Measurements from ENCODE around the gene ANKFN1. TPM values are rescaled to one million over a fixed set of nuclear protein-coding genes. Genes with fewer than 3 reads are reported as not detected.

Gene ANKFN1
- total RNA-seq, 6 experiments from 2014 or later = 0.07 to 0.81 (median 0.45) TPM

DNA sequence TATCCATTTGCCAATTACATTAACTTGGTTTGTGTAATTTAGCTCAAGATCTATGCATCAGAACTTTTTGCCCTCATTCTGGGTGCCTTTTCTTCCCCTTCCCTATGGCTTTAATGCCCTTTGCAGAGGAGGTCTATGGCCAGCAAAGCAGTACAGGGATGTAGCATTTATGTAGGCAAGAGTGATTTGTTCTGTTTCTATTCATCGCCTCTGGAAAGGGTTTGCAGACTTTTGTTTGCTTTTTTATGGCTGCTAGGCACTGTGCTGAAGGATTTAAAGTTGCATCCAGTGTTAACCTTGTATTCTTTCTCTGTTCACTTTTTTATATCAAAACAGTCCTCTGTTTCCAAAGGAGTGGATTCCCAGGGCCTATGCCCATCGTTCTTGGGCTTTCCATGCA, 78.0 kb downstream of the ANKFN1 start:
- peaks cover 9% of the 10 kb centered on the region for H3K9me3 Mint-ChIP-seq
- no peaks in the 10 kb centered on the region for H3K27me3 Mint-ChIP-seq (ENCODE audit: insufficient read depth)
- H3K36me3 Mint-ChIP-seq (ENCODE audit: low read depth) = peaks cover 5% of the 10 kb centered on the region; the same call in 1 of the 2 replicates
- H3K27ac Mint-ChIP-seq = peak overlapping the region; percentile 71; the same call in 1 of the 2 replicates
- TF ChIP-seq, protein P1, sequence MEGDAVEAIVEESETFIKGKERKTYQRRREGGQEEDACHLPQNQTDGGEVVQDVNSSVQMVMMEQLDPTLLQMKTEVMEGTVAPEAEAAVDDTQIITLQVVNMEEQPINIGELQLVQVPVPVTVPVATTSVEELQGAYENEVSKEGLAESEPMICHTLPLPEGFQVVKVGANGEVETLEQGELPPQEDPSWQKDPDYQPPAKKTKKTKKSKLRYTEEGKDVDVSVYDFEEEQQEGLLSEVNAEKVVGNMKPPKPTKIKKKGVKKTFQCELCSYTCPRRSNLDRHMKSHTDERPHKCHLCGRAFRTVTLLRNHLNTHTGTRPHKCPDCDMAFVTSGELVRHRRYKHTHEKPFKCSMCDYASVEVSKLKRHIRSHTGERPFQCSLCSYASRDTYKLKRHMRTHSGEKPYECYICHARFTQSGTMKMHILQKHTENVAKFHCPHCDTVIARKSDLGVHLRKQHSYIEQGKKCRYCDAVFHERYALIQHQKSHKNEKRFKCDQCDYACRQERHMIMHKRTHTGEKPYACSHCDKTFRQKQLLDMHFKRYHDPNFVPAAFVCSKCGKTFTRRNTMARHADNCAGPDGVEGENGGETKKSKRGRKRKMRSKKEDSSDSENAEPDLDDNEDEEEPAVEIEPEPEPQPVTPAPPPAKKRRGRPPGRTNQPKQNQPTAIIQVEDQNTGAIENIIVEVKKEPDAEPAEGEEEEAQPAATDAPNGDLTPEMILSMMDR (IDR thresholded peaks at IDR 0.05) = no peak
- H3K4me1 Mint-ChIP-seq (ENCODE audit: low read depth) = peaks cover 34% of the 10 kb centered on the region
- no peak for DNase-seq
- peak overlapping the region; percentile 76; the same call in 1 of the 2 replicates for H3K4me3 Mint-ChIP-seq

DNA sequence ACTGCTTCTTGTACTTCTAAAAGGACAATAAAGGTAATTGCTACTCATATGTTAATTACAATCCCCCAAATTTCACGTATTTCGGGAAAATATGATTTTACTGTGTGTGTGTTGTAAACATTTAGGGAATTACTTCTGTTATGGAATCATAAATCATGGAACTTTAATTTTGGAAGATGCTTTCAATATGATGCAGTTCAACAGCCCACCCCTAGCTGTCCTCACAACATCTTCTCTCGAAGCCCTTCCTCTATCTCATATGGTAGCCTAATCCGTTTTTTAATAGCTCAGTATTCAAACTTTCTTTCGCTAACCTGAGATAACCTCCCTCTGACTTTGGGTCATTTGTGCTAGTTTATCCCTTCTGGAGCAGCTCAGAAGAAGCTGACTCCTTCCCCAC, 78.4 kb downstream of the ANKFN1 start:
- peaks cover 5% of the 10 kb centered on the region; the same call in 1 of the 2 replicates for H3K36me3 Mint-ChIP-seq (ENCODE audit: low read depth)
- TF ChIP-seq, protein P1 (IDR thresholded peaks at IDR 0.05) = peak; percentile 47
- no peaks in the 10 kb centered on the region for H3K27me3 Mint-ChIP-seq (ENCODE audit: insufficient read depth)
- no peak overlapping the region for H3K4me3 Mint-ChIP-seq
- no peak for DNase-seq
- peaks cover 34% of the 10 kb centered on the region for H3K4me1 Mint-ChIP-seq (ENCODE audit: low read depth)
- peaks cover 9% of the 10 kb centered on the region for H3K9me3 Mint-ChIP-seq
- H3K27ac Mint-ChIP-seq = no peak overlapping the region

DNA sequence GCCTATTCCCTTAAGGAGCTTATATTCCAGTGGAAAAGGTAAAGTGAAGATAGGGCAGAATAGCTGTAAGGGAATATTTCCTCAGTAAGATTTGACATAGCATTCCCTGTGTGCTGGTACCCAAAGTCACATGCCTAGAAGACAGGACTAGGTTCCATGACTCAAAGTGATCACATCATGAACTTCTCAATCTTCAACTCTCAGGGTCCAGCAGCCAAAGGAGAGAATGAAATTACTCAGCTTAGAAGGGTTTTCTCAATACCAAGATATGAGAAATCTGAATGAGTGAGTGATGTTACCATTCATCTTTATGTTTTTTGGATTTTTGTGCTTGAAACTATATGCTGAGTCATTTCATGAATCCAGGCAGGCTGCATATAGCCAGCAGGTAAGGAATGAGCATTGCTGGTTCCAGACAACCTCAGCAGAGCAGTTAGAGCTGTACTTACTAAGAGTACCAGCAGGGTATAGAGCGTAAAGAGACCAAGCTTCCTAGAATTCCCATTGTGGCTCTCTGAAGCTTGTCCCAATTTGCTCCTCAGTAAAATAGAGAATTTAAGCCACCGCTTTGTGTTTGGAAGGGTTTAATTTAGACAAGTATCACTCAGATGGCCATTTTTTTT, 91.1 kb downstream of the ANKFN1 start:
- Mint-ChIP-seq H3K4me1 (ENCODE audit: low read depth) (peaks cover 21% of the 10 kb centered on the region), H3K27me3 (ENCODE audit: insufficient read depth) (no peaks in the 10 kb centered on the region; the same call in 1 of the 2 replicates), H3K9me3 (no peaks in the 10 kb centered on the region), H3K36me3 (ENCODE audit: low read depth) (no peaks in the 10 kb centered on the region), H3K4me3 (no peak overlapping the region), H3K27ac (no peak overlapping the region)
- no peak for DNase-seq
- TF ChIP-seq, protein P1 (IDR thresholded peaks at IDR 0.05) = no peak

DNA sequence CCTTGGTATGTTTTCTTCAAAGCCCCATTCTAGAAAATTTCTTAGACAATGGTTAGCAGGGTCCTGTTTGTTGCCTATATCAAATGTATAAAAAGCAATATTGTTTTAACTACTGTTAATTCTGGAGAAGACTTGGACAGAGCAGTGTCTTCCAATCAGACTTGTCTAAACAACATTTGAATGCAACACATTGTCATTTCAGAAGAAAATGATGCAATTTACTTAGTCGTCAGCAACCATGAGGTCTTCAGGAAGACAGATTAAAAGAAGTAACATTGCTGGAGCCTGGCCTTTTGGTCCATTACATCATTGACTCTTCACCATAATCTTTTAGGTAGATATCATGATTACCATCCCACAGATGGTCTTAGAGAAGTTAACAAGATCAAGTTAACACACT, 94.5 kb downstream of the ANKFN1 start:
- no peaks in the 10 kb centered on the region for H3K36me3 Mint-ChIP-seq (ENCODE audit: low read depth)
- H3K27me3 Mint-ChIP-seq (ENCODE audit: insufficient read depth) = no peaks in the 10 kb centered on the region; the same call in 1 of the 2 replicates
- no peak for DNase-seq
- H3K4me3 Mint-ChIP-seq = no peak overlapping the region
- TF ChIP-seq, protein P1 (IDR thresholded peaks at IDR 0.05) = no peak
- no peak overlapping the region for H3K27ac Mint-ChIP-seq
- H3K4me1 Mint-ChIP-seq (ENCODE audit: low read depth) = peaks cover 21% of the 10 kb centered on the region
- no peaks in the 10 kb centered on the region for H3K9me3 Mint-ChIP-seq

DNA sequence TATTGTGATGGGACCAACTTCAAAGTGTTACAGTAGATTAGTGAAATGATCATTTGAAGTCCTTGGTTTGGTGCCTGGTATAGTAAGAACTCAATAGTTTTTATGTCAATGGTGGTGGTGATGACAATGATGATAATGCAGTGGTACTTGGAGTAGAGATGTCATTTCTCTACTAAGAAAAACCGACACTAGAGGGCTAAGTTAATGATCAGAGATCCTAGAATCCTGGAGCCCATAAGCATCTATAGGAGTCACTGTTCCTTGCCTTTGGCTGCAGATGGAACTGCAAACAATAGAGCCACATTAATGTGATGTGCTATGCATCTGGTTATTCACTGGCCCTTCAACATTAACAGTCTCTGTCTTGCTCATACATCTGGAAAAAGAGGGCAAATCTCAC, 103.8 kb downstream of the ANKFN1 start:
- DNase-seq = no peak
- peaks cover 29% of the 10 kb centered on the region for H3K4me1 Mint-ChIP-seq (ENCODE audit: low read depth)
- H3K27ac Mint-ChIP-seq = no peak overlapping the region

More for the DNA sequence above, 103.8 kb downstream of the ANKFN1 start:
- no peaks in the 10 kb centered on the region; the same call in 1 of the 2 replicates for H3K27me3 Mint-ChIP-seq (ENCODE audit: insufficient read depth)
- H3K4me3 Mint-ChIP-seq = no peak overlapping the region
- TF ChIP-seq, protein P1 (IDR thresholded peaks at IDR 0.05) = 0 out of 2 replicates have a peak, but pooled peaks have one; percentile 9
- H3K9me3 Mint-ChIP-seq = no peaks in the 10 kb centered on the region
- H3K36me3 Mint-ChIP-seq (ENCODE audit: low read depth) = no peaks in the 10 kb centered on the region

Data from HFFc6 (cell line).